Smooth muscle cell (in vitro differentiated cells): Measurements from ENCODE around the gene TLR9. TPM values are rescaled to one million over a fixed set of nuclear protein-coding genes. Genes with fewer than 3 reads are reported as not detected.

Experiments
- DNase-seq: peaks from one replicate; lab custom pipeline; 2025; ENCODE audit not compliant: unreplicated experiment; lab: John Stamatoyannopoulos, UW
- H2AFZ ChIP-seq: fragments of 200-600 bp; sonication (generic); 2 replicates; pipeline ENCODE4 v1.6.0; 2016; ENCODE audit warnings: antibody characterized with exemption, low read depth, mild to moderate bottlenecking
- H3F3A ChIP-seq: fragments of 200-600 bp; sonication (generic); 2 replicates; pipeline ENCODE4 v1.6.0; 2017; ENCODE audit warnings: antibody characterized with exemption, low read depth
- H3K27ac ChIP-seq: fragments of 200-600 bp; sonication (generic); 2 replicates; pipeline ENCODE4 v1.5.1; 2016; ENCODE audit warnings: low read depth, mild to moderate bottlenecking
- H3K27me3 ChIP-seq: fragments of 200-600 bp; sonication (generic); 2 replicates; pipeline ENCODE4 v1.6.1; 2016; ENCODE audit warnings: low read depth, mild to moderate bottlenecking
- H3K36me3 ChIP-seq: fragments of 200-600 bp; sonication (generic); 2 replicates; pipeline ENCODE4 v1.5.1; 2016; ENCODE audit warnings: low read depth
- H3K4me1 ChIP-seq: fragments of 200-600 bp; sonication (generic); 2 replicates; pipeline ENCODE4 v1.5.1; 2016; ENCODE audit warnings: low read depth
- H3K4me2 ChIP-seq: fragments of 200-600 bp; sonication (generic); 2 replicates; pipeline ENCODE4 v1.6.0; 2016; ENCODE audit warnings: mild to moderate bottlenecking
- H3K4me3 ChIP-seq: fragments of 200-600 bp; sonication (generic); 2 replicates; pipeline ENCODE4 v1.5.1; 2016; ENCODE audit warnings: mild to moderate bottlenecking
- H3K79me2 ChIP-seq: fragments of 200-600 bp; sonication (generic); 2 replicates; pipeline ENCODE4 v1.6.0; 2016; ENCODE audit warnings: low read depth, mild to moderate bottlenecking
- H3K9ac ChIP-seq: fragments of 200-600 bp; sonication (generic); 2 replicates; pipeline ENCODE4 v1.6.0; 2016; ENCODE audit warnings: low read depth
- H3K9me3 ChIP-seq: fragments of 200-600 bp; sonication (generic); replicated peaks from 2 replicates; pipeline ENCODE4 v1.5.1; 2016; ENCODE audit warnings: low read depth
- H4K20me1 ChIP-seq: fragments of 200-600 bp; sonication (generic); 2 replicates; pipeline ENCODE4 v1.6.0; 2016; ENCODE audit warnings: low read depth
- WGBS: methylation state at CpG from one replicate; pipeline ENCODE4 v1.1.7; 2016; ENCODE audit warnings: low lambda C conversion rate; 5-methylcytosine and 5-hydroxymethylcytosine counted together
- polyA plus RNA-seq: library from polyadenylated mRNA; unstranded; fragments of >200 nt; fragmentation: Nextera tagmentation; extraction: Ambion mirVana; gene quantifications from 2 replicates; pipeline ENCODE4 v1.2.1, GENCODE V29; 2016
- total RNA-seq: library from RNA; depleted of rRNA; stranded (reverse); fragments of >200 nt; gene quantifications from 2 replicates; pipeline ENCODE4 v1.2.3, GENCODE V29; 2014
- TF ChIP-seq, protein P1 (sequence below): fragments of 200-600 bp; sonication (generic); IDR thresholded peaks from 2 replicates; pipeline ENCODE4 v1.5.1; 2017; ENCODE audit warnings: borderline replicate concordance, mild to moderate bottlenecking, antibody characterized with exemption; ENCODE audit not compliant: insufficient read depth, poor library complexity, severe bottlenecking

Gene TLR9
- total and polyA plus RNA-seq, 2 experiments from 2014 or later, result 0.09 TPM; not detected in 1

DNA sequence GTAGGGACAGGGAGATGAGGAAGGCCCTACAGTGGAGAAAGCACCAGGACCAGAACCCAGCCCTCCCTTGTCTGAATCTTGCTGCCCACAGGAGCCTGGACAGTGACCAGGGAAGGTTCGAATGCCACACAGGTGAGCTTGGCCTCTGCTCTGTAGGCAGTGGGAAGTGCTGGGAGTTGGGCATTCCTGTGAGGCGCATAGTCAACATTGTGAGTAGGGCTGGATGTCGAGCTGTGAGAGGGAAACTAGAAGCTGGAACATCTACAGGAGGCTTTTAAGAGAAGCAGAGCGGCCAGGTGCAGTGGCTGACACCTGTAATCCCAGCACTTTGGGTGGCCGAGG, 47.8 kb downstream of the TLR9 start:
- Histone ChIP-seq H3K36me3 (no peaks in the 10 kb centered on the region), H3K4me2 (no peak overlapping the region), H3F3A (no peaks in the 10 kb centered on the region), H3K79me2 (no peaks in the 10 kb centered on the region), H3K9me3 (no peaks in the 10 kb centered on the region), H3K9ac (no peak overlapping the region), H3K27me3 (no peaks in the 10 kb centered on the region), H4K20me1 (no peaks in the 10 kb centered on the region), H3K4me1 (no peaks in the 10 kb centered on the region), H3K4me3 (no peak overlapping the region), H2AFZ (no peak overlapping the region), H3K27ac (no peak overlapping the region)
- DNase-seq, result no peak
- TF ChIP-seq, protein P1, sequence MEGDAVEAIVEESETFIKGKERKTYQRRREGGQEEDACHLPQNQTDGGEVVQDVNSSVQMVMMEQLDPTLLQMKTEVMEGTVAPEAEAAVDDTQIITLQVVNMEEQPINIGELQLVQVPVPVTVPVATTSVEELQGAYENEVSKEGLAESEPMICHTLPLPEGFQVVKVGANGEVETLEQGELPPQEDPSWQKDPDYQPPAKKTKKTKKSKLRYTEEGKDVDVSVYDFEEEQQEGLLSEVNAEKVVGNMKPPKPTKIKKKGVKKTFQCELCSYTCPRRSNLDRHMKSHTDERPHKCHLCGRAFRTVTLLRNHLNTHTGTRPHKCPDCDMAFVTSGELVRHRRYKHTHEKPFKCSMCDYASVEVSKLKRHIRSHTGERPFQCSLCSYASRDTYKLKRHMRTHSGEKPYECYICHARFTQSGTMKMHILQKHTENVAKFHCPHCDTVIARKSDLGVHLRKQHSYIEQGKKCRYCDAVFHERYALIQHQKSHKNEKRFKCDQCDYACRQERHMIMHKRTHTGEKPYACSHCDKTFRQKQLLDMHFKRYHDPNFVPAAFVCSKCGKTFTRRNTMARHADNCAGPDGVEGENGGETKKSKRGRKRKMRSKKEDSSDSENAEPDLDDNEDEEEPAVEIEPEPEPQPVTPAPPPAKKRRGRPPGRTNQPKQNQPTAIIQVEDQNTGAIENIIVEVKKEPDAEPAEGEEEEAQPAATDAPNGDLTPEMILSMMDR, result no peak
- 86% methylated on average over 5 of the region's 5 CpGs for WGBS

GRCh38 chr3:52176951-52177700, 48.3 kb downstream of the TLR9 start:
- TF ChIP-seq, protein P1, result no peak
- DNase-seq, result no peak
- Histone ChIP-seq H3K4me2 (no peak overlapping the region), H3K79me2 (no peaks in the 10 kb centered on the region), H3F3A (no peaks in the 10 kb centered on the region), H3K9me3 (no peaks in the 10 kb centered on the region), H3K4me3 (no peak overlapping the region), H3K27ac (no peak overlapping the region), H3K4me1 (no peaks in the 10 kb centered on the region), H3K27me3 (no peaks in the 10 kb centered on the region), H2AFZ (no peak overlapping the region), H3K9ac (no peak overlapping the region), H3K36me3 (no peaks in the 10 kb centered on the region), H4K20me1 (no peaks in the 10 kb centered on the region)
- 82% methylated on average over 15 of the region's 15 CpGs for WGBS

DNA sequence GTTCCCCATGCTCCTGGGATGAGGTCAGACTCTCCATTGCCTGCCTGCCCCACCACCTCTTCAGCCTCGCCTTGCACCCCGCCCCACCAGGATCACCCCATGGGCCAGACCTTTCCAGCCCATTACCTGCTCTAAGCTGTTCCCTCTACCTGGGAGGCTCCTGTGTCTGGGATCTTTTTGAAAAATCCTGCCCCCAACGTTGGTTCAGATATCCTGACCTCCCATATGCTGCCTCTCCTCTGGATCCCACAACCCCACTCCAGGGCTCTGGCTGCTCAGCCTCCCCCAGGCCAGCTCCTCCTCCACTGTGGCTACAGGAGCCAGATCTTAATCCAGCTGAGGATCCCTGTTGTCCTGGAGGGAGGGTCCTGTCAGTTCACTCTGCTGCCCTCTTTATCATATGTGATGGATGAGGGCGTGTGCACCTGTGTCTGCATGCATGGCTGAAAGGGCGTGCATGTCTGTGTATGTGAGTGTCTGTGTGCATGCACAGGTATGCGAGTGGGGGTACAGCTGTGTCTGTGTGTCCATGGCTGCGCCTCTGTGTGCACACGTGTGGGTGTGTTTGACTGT, 49.2 kb downstream of the TLR9 start:
- Histone ChIP-seq H3K9me3 (no peaks in the 10 kb centered on the region), H2AFZ (no peak overlapping the region), H3F3A (peaks cover 2% of the 10 kb centered on the region), H3K36me3 (no peaks in the 10 kb centered on the region), H3K4me1 (no peaks in the 10 kb centered on the region), H3K79me2 (no peaks in the 10 kb centered on the region), H3K27me3 (no peaks in the 10 kb centered on the region), H3K27ac (no peak overlapping the region), H4K20me1 (no peaks in the 10 kb centered on the region), H3K4me2 (no peak overlapping the region), H3K9ac (no peak overlapping the region), H3K4me3 (no peak overlapping the region)
- 83% methylated on average over 8 of the region's 8 CpGs for WGBS
- TF ChIP-seq, protein P1, result no peak
- no peak for DNase-seq
